Neural progenitor cell (in vitro differentiated cells): ENCODE results near the gene EIF2D.

Source experiments
- EZH2 ChIP-seq: fragments of 200-600 bp; sonication (generic); IDR thresholded peaks from 2 replicates; pipeline ENCODE4 v1.6.1; 2017; ENCODE audit warnings: antibody characterized with exemption, mild to moderate bottlenecking, moderate library complexity
- EZH2phosphoT487 ChIP-seq: fragments of 200-600 bp; sonication (generic); IDR thresholded peaks from 2 replicates; pipeline ENCODE4 v1.6.1; 2017; ENCODE audit warnings: antibody characterized with exemption
- TF ChIP-seq, protein P1 (sequence below): fragments of 200-600 bp; sonication (generic); IDR thresholded peaks from 2 replicates; pipeline ENCODE4 v1.5.1; 2017; ENCODE audit warnings: antibody characterized with exemption, mild to moderate bottlenecking

DNA sequence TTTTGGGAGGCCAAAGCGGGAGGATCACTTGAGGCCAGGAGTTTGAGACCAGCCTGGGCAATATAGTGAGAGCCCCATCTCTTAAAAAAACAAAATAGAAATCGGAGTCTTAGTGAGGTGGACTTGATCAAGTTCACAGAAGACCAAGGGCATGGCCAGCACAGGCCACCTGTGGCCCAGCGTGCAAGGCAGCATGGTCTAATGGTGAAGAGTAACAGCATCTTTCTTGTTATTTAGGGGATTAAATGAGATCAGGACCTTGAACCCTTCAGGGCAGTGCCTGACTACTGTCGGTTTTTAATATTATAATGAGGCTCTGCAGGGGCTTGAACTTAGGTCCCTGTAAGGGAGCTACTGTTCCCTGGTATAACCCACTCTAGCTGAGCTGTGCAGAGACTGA lies 38.5 kb downstream of the EIF2D start:
- TF ChIP-seq, protein P1, sequence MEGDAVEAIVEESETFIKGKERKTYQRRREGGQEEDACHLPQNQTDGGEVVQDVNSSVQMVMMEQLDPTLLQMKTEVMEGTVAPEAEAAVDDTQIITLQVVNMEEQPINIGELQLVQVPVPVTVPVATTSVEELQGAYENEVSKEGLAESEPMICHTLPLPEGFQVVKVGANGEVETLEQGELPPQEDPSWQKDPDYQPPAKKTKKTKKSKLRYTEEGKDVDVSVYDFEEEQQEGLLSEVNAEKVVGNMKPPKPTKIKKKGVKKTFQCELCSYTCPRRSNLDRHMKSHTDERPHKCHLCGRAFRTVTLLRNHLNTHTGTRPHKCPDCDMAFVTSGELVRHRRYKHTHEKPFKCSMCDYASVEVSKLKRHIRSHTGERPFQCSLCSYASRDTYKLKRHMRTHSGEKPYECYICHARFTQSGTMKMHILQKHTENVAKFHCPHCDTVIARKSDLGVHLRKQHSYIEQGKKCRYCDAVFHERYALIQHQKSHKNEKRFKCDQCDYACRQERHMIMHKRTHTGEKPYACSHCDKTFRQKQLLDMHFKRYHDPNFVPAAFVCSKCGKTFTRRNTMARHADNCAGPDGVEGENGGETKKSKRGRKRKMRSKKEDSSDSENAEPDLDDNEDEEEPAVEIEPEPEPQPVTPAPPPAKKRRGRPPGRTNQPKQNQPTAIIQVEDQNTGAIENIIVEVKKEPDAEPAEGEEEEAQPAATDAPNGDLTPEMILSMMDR, result no peak
- TF ChIP-seq EZH2 (no peak), EZH2phosphoT487 (no peak)
